GM19023 (cell line): Measurements from ENCODE around the gene MZT1.
A peak's percentile ranks its signal among the peaks of the same experiment; 100 is the strongest.
"Not testable (repeated sequence)": the region's sequence is repeated elsewhere in the genome, so short reads cannot be mapped to it uniquely, and the experiment has no call there.

ENCODE experiments used
- ATAC-seq: cut with Tn5 transposase; IDR thresholded peaks from one replicate; pipeline ENCODE4 v1.9.1; 2021; ENCODE audit warnings: mild to moderate bottlenecking, moderate library complexity; ENCODE audit not compliant: unreplicated experiment

MZT1 gene

GRCh38 chr13:72727417-72728289 is at the start of gene MZT1, which contains the start of gene BORA:
TSS of gene MZT1 (minus strand) at chr13:72727629. CDS start at chr13:72727602, 27 bp downstream.
TSS of gene BORA (plus strand) at chr13:72727923. CDS start at chr13:72728941, 1,018 bp downstream.
- ATAC-seq = peak; percentile 96

GRCh38 chr13:72774019-72774418 is 46.6 kb upstream of the MZT1 start:
- no peak for ATAC-seq

- no peak for ATAC-seq
Observed at GRCh38 chr13:72763411-72763810, 36.0 kb upstream of the MZT1 start.

GRCh38 chr13:72760189-72760588 is 32.8 kb upstream of the MZT1 start:
- ATAC-seq = no peak

GRCh38 chr13:72757792-72758535 is 30.5 kb upstream of the MZT1 start:
- ATAC-seq = no peak

- no peak for ATAC-seq
Observed at GRCh38 chr13:72754111-72754510, 26.7 kb upstream of the MZT1 start.

- ATAC-seq = no peak
Observed at GRCh38 chr13:72751220-72751619, 23.8 kb upstream of the MZT1 start.

- ATAC-seq = no peak
Observed at GRCh38 chr13:72745260-72745659, 17.8 kb upstream of the MZT1 start.

- ATAC-seq = no peak
Observed at GRCh38 chr13:72740015-72740414, 12.6 kb upstream of the MZT1 start.

- ATAC-seq = no peak
Observed at GRCh38 chr13:72737033-72737432, 9.6 kb upstream of the MZT1 start.

- ATAC-seq = no peak
Observed at GRCh38 chr13:72728290-72728605, 819 bp upstream of the MZT1 start.

- ATAC-seq = peak; percentile 29
Observed at GRCh38 chr13:72726726-72727416, 558 bp downstream of the MZT1 start.

GRCh38 chr13:72726185-72726584 is 1.2 kb downstream of the MZT1 start:
- not testable (repeated sequence) for ATAC-seq

GRCh38 chr13:72716776-72717175 is 10.7 kb downstream of the MZT1 start:
- no peak for ATAC-seq

GRCh38 chr13:72700509-72700908 is 26.9 kb downstream of the MZT1 start:
- ATAC-seq = no peak

GRCh38 chr13:72698164-72698563 is 29.3 kb downstream of the MZT1 start:
- no peak for ATAC-seq

- no peak for ATAC-seq
Observed at GRCh38 chr13:72696579-72696978, 30.9 kb downstream of the MZT1 start.

- no peak for ATAC-seq
Observed at GRCh38 chr13:72694314-72694713, 33.1 kb downstream of the MZT1 start.

GRCh38 chr13:72693832-72694231 is 33.6 kb downstream of the MZT1 start:
- no peak for ATAC-seq

GRCh38 chr13:72692884-72693514 is 34.4 kb downstream of the MZT1 start:
- ATAC-seq = no peak

- no peak for ATAC-seq
Observed at GRCh38 chr13:72689181-72689696, 38.2 kb downstream of the MZT1 start.
